GM19372 (cell line): ENCODE measurements around the gene FOXP1.

Experiments used
- ATAC-seq: cut with Tn5 transposase; IDR thresholded peaks from one replicate; pipeline ENCODE4 v1.9.1; 2021; ENCODE audit warnings: mild to moderate bottlenecking, low read depth, moderate library complexity; ENCODE audit not compliant: unreplicated experiment

The FOXP1 gene

GRCh38 chr3:71583566-71584393 lies at the start of gene FOXP1:
FOXP1 (minus strand) TSS chr3:71583728; CDS start chr3:71198381, 385,347 bp downstream.
- ATAC-seq, result no peak

GRCh38 chr3:71629711-71630110 lies 46.2 kb upstream of the FOXP1 start:
- ATAC-seq, result no peak

GRCh38 chr3:71629289-71629688 lies 45.8 kb upstream of the FOXP1 start:
- no peak for ATAC-seq

- no peak for ATAC-seq
Measured at GRCh38 chr3:71628522-71628921, 45.0 kb upstream of the FOXP1 start.

GRCh38 chr3:71625676-71626075 lies 42.1 kb upstream of the FOXP1 start:
- ATAC-seq, result no peak

- ATAC-seq, result no peak
Measured at GRCh38 chr3:71621825-71622537, 38.5 kb upstream of the FOXP1 start.

- no peak for ATAC-seq
Measured at GRCh38 chr3:71618538-71618937, 35.0 kb upstream of the FOXP1 start.

- no peak for ATAC-seq
Measured at GRCh38 chr3:71616571-71617021, 33.1 kb upstream of the FOXP1 start.

GRCh38 chr3:71614869-71615268 lies 31.3 kb upstream of the FOXP1 start:
- no peak for ATAC-seq

- no peak for ATAC-seq
Measured at GRCh38 chr3:71614426-71614825, 30.9 kb upstream of the FOXP1 start.

- ATAC-seq, result no peak
Measured at GRCh38 chr3:71611099-71611498, 27.6 kb upstream of the FOXP1 start.

- ATAC-seq, result no peak
Measured at GRCh38 chr3:71607364-71607763, 23.8 kb upstream of the FOXP1 start.

- no peak for ATAC-seq
Measured at GRCh38 chr3:71606582-71606981, 23.1 kb upstream of the FOXP1 start.

GRCh38 chr3:71602256-71602655 lies 18.7 kb upstream of the FOXP1 start:
- no peak for ATAC-seq

- ATAC-seq, result no peak
Measured at GRCh38 chr3:71601811-71602210, 18.3 kb upstream of the FOXP1 start.

GRCh38 chr3:71600646-71601288 lies 17.2 kb upstream of the FOXP1 start:
- ATAC-seq, result no peak

GRCh38 chr3:71599416-71599815 lies 15.9 kb upstream of the FOXP1 start:
- ATAC-seq, result no peak

- ATAC-seq, result no peak
Measured at GRCh38 chr3:71598292-71598691, 14.8 kb upstream of the FOXP1 start.

- no peak for ATAC-seq
Measured at GRCh38 chr3:71597286-71597685, 13.8 kb upstream of the FOXP1 start.

- ATAC-seq, result no peak
Measured at GRCh38 chr3:71593106-71593505, 9.6 kb upstream of the FOXP1 start.

- no peak for ATAC-seq
Measured at GRCh38 chr3:71591101-71591500, 7.6 kb upstream of the FOXP1 start.
